Measurements from ENCODE around the gene ANKRD11.

ANKRD11 gene

DNA sequence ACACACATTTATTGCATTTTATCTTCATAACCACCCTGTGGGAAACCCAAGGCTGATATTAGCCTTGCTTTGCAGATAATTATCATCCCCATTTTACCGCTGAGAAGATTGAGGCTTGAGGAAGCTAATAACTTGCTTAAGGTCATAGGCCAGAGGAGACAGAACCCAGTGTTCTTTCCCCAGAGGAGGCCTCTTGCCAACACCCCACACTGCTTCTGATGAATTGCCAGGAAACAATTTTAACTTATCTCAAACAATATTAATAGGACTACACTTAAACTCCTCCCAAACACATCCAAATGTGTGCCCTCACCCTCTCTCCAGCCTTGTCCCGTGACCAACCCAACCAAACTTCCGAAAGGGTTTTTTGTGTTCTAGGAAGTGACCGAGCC lies 15.7 kb upstream of the ANKRD11 start:
- no peak for DNase-seq

DNA sequence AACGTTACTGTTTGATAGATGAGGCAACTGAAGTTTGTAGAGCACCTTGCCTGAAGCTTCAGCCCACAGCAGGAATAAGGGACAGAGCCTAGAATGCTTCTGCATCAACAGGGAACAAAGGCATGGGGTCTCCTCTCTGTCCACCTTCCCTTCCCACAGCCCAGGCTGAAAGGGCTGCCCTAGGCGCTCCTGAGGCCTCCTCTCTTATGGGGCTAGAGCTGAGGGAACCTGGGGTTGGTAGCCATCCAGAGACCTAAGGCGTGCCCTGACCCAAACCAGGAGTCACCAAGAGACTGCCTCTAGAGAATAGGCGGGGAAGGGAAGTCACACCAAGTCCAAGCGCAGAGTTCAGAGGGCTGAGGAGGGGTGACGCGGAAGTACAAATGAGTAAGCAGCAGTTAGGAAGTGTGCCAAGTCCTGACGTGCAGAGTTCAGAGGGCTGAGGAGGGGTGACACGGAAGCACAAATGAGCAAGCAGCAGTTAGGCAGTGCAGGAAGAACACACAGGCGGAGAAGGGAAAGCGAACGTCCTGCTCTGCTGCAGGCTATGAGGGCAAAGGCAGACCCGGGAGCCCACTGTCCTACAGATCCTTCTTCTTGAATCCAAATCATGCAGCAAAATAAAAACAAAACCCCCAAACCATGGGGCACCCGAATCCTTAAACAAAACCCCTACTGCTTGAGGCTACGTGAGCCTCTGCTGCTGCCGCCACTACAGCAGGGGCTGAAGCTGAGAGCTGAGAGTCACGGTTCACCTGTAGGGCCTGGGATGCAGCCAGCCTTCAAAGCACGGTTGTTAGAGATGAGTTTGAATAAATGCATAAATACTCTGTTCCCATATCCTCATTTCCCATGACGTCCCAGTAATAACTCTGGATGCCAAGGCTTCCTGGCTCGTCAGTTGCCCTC lies 15.1 kb upstream of the ANKRD11 start:
- DNase-seq, result peak; percentile 99

DNA sequence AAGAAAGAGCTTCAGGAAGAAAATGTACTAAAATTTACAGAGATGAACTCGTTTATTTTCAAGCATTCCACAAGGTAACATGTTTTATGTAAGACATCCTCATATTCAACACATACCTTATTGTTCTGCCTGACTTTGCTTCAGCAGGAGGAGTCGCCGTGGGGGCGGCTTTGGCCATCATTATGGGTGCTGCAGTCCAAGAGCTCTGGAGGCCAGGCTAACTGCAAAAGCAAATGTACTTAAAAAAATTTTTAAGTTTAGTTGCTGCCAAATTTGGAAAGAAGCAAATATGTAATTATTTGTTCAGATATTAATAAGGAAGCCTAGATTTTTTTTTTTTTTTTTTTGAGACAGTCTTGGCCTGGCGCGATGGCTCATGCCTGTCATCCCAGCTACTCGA lies 13.7 kb upstream of the ANKRD11 start:
- no peak for DNase-seq

DNA sequence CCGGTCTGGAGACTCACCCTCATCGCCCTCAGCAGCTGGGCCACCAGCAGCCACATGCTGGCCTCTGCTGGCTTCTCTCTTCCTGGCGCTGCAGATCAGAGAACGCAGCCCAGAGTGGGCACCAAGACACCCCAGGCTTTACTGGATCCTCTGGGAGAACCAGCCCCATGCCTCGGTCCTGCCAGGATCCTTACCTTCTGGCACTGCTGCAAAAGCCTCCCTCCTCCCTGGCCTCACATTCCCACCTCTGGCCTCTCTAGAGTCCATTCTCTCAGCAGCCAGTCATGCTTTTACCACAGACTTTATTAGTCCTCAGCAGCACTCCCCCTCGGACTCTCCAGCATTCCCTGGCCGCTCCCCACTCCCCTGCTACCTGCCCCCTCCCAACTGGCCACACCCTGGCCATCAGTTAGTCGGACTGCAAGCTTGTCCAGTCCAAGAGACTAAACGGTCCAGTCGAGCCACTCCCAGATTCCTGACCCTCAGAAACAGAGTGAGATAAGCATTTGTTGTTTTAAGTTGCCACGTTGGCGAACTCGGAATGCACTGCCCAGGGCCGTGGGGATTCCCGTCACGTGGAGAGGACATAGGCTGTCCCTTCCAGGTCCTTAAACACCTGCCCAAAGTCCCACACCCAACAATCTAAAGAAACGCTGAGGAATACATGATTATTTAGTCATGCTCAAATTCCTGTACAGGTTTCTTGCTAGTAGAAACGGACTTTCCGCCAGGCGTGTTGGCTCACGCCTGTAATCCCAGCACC lies 11.9 kb upstream of the ANKRD11 start:
- DNase-seq, result no peak

DNA sequence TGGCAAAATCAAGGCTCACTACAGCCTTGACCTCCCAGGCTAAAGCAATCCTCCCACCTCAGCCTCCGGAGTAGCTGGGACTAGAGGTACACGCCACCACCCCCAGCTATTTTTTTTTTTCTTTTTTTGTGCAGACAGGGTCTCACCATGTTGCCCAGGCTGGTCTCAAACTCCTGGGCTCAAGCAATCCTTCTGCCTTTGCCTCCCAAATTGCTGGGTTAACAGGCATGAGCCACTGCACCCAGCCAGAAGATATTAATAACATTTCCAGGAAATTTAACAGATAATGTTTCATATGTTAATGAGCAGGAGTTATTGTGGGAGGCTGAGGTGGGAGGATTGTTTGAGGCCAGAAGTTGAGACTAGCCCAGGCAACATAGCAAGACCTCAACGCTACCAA lies 9.4 kb upstream of the ANKRD11 start:
- no peak for DNase-seq

DNA sequence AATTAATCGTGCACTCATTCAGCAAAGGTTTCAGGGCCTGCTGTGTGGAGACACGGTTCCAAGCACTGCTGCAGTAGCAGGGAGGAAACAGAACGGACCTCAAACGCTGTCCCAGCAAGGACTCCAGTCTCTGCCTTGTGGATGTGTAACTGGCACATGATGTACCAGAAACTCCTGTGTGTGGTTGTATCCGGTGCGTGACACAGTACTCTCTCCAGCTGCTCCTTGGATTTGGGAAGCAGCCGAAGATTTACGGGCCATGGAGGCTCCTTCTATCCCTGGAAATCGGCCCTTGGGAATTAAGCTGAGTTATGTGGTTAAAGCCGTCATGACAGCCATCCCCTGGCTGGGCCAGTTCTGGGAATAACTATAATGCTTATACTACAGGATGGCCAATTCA lies 8.5 kb upstream of the ANKRD11 start:
- no peak for DNase-seq

DNA sequence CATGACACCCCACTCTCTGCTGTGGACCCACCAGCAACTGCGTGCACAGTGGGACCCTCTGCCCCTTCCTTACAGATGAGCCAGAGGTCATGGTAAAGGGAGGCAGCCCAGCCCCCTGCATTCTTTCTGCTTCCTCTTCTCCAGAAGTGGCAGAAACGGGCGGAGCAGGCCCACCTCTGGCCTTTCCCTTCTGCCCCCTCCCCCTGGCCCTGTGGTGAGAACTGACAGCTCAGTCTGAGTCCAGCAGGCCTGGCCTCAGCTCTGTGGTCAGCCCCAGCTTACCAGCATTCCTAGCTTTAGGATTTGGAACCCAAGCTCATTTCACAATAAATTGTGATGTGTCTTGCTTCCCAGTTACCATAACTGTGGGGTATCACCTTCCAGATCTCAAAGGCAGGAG lies 4.8 kb upstream of the ANKRD11 start:
- DNase-seq, result no peak

DNA sequence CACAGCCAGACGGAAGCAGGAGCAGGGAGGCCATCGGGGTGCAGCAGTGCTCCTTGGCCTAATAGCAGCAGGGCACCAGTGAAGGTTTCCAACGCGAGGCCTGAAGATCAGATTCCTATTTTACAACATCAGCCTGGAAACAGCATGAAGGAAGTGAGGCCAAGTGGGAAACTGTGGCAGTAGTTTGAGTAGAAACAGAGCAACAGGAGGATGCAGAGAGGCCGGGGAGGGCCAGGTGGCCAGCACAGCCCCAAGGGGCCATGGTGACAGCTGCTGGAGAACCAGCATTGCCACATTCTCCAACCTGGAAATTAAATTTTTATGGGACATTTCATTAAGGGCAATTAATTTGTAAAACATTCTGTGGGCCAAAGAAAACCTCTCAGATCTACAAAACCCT lies 3.4 kb upstream of the ANKRD11 start:
- DNase-seq, result no peak

DNA sequence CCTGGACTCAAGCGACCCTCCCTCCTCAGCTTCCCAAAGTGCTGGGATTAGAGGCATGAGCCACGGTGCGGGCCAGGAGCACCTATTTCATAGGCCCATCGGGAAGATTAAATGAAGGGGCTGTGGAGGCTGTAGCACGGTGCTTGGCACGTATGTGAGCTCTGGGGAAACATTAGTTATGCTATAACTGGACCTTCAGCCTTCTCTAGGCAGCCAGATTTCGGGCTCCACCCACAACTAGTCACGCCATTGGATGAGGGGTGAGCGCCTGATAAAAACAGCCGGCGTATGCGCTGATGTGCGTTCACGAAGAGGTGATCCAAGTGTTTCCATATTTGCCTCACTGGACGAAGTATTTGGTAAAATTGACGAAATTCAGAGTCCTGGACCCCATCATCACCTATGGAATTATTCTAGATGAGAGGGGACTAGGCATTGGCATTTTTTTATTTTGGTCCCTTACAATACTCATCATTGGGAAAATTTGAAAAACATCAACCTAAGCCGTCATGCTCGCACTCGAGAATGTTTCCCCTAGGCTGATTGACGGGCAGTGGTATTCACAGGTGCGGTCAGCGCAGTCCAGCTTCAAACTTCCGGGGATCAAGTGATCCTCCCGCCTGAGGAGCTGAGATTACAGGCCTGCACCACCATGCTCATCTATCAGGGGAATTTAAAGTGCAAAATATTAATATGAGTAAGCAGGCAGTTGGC lies 1.8 kb upstream of the ANKRD11 start:
- no peak for DNase-seq

DNA sequence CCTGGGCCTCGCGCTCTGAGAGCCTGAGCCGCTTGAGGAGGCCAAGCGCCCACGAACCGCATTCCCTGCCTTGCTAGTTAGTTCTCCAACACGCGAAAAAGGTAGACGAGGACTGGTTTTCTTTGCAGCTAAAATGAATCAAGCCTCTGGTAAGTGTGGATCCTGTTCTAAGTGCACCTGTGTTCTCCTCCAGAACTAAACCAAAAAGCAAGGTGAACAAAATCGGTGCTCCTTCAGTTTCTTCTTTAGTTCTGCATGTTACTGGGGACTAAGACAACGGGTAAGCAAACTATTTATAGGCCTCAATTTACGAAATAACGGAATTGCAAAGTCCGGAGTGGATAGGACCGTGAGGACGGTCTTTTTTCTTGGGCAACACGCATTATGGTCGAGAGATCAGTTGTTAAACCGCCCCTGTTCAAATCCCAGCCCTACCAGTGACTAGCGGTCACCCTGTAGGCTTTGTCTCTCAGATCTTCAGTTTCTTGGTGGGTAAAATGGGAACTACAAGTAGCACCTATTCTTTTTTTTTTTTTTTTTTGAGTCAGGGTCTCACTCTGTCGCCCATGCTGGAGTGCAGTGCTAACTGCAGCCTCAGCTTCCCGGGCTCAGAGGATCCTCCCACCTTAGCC lies 993 bp upstream of the ANKRD11 start:
- peak; percentile 53 to 73 for DNase-seq

DNA sequence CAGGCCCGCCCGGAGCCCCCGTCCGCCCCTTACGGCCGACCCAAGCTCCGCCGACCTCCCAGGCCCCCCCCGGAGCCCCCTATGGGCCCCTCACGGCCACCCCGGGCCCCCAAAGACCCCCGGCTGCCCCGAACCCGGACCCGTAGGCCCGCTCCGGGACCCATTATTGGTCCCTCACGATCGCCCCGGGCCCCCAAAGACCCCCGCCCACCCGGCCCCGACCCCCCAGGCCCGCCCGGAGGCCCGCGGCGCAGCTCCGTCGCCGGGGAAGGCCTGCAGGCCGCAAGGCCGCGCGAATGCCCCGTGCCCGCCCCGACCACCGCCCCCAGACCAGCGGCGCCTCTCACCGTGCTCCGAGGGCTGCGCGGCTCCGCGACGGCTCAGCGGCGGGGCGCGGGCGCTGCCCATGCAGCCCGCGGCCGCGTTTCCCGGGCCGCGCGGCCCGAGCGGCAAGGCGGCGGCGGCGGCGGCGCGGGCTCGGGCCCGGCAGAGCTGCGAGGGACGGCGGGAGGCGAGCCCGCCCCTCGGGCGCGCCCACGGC lies 393 bp downstream of the ANKRD11 start:
- no peak for DNase-seq

DNA sequence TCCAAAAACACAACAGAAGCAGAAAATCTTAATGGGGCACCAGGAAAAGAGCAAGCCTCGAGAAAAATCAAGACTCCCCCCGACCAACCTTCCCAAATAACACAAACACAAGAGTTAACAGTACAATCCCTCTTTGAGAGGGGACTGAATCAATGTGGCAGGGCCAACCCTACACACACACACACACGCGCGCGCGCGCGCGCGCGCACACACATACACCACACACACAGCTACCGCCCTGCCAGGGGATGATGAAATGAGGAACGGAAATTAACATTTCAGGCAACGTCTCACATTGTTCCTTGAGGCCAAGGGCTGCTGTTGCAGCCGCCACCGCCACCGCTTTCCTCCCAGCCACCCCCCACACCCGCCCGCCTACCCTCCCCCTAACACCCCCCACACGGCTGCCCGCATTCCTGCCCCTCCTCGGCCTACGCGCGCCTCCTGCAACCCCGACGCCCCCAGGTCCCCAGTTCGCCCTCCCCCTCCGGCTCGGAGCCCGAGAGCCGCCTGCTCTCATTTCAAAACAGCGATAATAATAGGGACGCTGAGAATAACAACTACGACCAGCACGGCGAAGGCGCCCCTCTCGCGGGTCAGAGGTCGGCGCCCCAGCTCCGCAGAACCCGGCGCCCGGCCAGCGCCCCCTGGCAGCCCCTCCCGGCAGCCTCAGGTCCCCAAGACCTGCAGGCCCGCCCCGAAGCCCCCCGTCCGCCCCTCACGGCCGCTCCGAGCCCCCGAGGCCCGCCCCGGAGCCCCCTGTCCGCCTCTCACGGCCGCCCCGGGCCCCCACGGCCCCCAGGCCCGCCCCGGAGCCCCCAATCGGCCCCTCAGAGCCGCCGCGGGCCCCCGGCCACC lies 1.1 kb downstream of the ANKRD11 start:
- peak; percentile 90 to 94 for DNase-seq

DNA sequence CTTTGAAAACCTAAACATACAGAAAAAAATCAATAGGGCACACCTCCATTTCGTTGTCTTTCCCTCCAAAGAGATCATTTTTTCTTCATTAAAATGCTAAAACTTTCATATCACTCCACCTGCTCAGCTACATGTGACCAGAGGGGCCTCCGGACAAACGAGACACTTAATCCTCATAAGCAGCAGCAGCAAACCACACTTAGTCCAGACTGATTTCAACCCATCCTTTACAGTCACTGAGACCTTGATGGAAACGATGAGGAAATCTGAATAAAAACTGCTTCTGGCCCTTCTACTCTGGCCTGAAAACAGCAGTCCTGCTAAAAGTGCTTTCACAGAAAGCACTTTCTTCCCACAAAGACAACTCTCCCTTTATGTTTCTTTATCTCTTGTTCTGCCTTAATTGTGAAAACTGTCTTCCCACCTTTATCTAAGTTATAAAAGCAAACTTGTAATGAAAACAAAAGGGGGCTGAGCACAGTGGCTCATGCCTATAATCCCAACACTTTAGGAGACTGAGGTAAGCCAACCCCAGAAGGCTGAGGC lies 4.6 kb downstream of the ANKRD11 start:
- no peak for DNase-seq

DNA sequence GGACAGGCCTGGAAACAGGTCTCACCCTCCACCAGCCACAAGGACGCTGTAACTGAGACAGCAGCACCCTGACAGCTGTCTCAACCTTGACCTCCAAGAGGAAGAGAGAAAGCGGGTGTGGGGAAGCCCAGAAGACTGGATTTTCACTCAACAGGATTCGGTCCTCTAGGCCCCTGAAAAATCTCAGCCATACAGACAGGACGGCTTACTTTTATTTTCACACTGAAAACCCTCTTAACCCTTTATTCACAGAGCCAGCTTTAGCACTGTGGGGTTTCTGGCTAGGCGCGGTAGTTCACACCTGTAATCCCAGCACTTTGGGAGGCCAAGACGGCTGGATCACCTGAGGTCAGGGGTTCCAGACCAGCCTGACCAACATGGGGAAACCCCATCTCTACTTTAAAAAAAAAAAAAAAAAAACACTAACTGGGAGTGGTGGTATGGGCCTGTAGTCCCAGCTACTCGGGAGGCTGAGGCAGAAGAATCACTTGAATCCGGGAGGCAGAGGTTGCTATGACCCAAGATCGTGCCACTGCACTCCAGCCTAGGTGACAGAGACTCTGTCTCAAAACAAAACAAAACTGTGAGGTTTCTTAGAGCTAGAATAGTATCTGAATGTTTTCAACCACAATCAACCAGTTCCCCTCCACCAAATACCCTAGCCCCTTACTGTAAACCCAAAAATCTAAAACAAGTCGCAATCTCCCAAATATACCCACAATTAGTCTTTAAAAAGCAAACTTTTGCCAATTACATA lies 5.3 kb downstream of the ANKRD11 start:
- no peak for DNase-seq

DNA sequence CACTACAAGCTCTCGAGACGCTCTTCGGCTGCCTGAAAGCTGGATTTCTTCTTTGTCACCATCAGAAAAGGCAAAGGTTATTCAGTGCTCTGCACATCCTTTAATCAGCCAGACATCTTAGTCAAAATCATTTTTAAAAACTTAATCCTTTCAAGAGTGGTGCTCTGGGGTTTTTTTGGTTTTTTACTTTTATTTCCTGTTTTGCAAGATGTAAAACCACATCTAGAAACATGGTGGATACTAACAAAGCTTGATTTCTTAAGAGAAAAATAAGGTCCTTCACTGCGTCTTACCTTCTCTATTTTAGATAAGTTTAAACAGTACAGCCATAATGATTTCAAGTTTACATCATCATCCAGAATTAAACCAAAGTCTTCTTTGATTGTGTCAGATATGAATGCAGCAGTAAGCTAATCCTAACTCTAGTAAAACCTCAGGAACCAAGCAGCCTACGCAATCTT lies 6.3 kb downstream of the ANKRD11 start:
- DNase-seq, result no peak

DNA sequence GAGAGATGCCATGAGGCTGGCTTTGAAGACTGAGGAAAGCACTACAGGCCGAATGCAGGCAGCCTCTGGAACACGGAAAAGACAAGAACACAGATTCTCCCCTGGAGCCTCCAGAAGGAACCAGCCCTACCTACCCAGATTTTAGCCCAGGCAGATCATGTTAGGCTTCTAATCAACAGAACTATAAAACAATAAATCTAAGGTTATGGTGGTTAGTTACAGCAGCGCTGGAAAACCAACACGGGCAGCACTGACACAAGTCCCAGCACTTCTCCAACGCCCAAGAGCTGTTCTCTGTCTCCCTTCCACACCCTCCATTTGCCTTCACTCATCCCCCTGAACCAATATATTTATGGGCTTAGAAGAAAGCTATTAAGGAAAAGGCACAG lies 7.5 kb downstream of the ANKRD11 start:
- no peak for DNase-seq

DNA sequence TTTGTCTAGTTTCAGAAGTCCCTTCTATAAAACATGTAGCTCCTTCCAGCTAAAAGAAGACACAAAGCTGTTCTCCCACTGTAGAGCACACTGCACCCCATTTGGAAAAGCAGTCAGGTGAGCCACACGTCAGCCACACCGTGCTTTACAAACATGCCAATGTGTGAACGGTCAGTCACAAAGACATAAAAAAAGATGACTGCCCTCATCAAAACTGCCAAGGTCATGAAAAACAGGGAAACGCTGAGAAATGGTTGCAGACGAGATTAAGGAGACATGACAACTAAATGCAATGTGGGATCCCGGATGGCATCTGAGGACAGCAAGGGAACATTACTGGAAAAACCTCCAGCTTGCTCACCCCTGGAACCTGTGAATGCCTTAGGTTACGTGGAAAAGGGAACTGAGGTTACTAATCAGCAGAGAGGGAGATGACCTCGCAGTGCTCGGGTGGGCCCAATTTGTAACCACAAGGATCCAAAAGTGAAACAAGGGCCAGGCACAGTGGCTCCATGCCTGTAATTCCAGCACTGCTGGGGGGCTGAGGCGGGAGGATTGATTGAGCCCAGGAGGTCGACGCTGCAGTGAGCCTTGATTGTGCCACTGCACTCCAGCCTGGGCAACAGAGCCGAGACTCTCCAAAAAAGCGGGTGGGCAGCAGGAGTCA lies 8.1 kb downstream of the ANKRD11 start:
- DNase-seq, result no peak

DNA sequence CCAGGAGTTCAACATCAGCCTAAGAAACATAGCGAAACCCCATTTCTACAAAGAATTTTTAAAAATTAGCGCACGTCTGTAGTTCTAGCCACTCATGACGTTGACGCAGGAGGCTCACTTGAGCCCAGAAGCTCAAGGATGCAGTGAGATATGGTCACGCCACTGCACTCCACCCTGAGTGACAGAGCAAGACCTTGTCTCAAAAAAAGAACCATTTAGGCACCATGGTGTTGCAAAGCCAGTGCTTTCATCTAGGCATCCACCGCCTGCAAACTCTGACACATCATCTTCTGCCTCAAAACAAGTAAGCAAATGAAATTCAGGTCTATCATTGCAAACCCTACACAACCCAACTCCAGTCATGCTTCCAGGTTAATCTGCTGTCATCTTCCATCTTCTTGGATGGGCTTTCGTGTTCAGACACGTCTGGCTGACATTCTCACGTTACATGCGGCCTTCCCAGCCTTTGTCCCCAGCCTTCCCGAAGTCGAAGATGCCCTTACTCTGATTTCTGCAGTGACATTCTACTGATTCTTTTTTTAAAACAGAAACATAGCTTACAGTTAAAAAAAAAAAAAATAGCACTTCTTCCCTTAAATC lies 8.9 kb downstream of the ANKRD11 start:
- no peak for DNase-seq

DNA sequence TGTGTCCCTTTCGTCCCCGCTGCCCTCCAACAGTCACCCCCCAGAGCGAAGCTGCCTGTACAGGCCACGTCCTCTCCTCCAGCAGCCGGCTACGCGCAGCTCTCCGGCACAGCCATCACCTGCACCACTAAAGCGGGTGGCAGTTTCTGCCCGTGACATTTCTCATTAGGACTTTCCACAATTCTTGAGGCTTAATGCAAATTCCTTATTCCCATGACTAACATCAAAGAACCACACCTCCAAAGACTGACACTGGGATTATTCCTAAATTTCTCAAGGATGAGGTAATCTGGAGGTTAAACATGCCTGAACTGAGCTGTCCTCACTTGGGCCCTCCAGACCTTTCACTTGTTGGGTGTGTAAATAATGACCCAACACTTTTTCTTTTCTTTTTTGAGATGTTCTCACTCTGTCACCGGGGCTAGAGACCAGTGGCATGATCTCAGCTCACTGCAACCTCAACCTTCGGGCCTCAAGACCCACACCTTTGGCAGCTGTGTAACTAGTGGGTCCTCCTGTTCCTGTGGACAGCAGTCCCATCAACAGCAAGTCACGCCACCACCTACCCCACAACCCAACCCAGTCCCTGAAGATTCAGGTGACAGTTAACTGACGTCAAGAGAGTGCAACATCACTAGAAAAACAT lies 11.7 kb downstream of the ANKRD11 start:
- DNase-seq, result no peak

Measured in Kasumi-1 (cell line).